Stimulated activated CD4-positive, alpha-beta T cell treated with anti-CD3 and anti-CD28 coated beads, Interleukin-1b, Interleukin-23, amount 100 ng/mL, for 4 hours (primary cell): ENCODE results near the gene ARMS2.

ENCODE experiments used
- DNase-seq, 2 donors: peaks; one replicate each; pipeline ENCODE4 v3.0.0-alpha.2; 2020; ENCODE audit warnings: low read depth in 2 of 2

ARMS2 gene

GRCh38 chr10:122471531-122472177 lies 17.2 kb downstream of the ARMS2 start:
- no peak for DNase-seq

GRCh38 chr10:122473116-122473515 lies 18.7 kb downstream of the ARMS2 start:
- DNase-seq = no peak

- no peak for DNase-seq
These were observed 19.8 kb downstream of the ARMS2 start for GRCh38 chr10:122474131-122474818.

- no peak for DNase-seq
These were observed 20.6 kb downstream of the ARMS2 start for GRCh38 chr10:122475100-122475499.

- DNase-seq = no peak
These were observed 21.3 kb downstream of the ARMS2 start for GRCh38 chr10:122475591-122476332.

- DNase-seq = no peak
These were observed 21.9 kb downstream of the ARMS2 start for GRCh38 chr10:122476333-122476695.

- DNase-seq = no peak
These were observed 23.0 kb downstream of the ARMS2 start for GRCh38 chr10:122477436-122477835.

GRCh38 chr10:122478971-122479370 lies 24.5 kb downstream of the ARMS2 start:
- no peak for DNase-seq

- no peak for DNase-seq
These were observed 25.8 kb downstream of the ARMS2 start for GRCh38 chr10:122480146-122480833.

- DNase-seq = no peak
These were observed 27.0 kb downstream of the ARMS2 start for GRCh38 chr10:122481296-122482056.

- DNase-seq = no peak
These were observed 30.0 kb downstream of the ARMS2 start for GRCh38 chr10:122484276-122485060.

- DNase-seq = no peak
These were observed 31.2 kb downstream of the ARMS2 start for GRCh38 chr10:122485670-122486069.

- DNase-seq = no peak
These were observed 32.1 kb downstream of the ARMS2 start for GRCh38 chr10:122486406-122487080.

GRCh38 chr10:122487174-122487765 lies 32.8 kb downstream of the ARMS2 start:
- no peak for DNase-seq

- no peak for DNase-seq
These were observed 35.8 kb downstream of the ARMS2 start for GRCh38 chr10:122490268-122490667.

GRCh38 chr10:122490786-122491680 lies 36.6 kb downstream of the ARMS2 start:
- no peak for DNase-seq

- no peak for DNase-seq
These were observed 37.6 kb downstream of the ARMS2 start for GRCh38 chr10:122492006-122492405.

GRCh38 chr10:122492999-122493481 lies 38.6 kb downstream of the ARMS2 start:
- no peak for DNase-seq

- no peak for DNase-seq
These were observed 39.3 kb downstream of the ARMS2 start for GRCh38 chr10:122493761-122494160.
